ENCODE results near the gene AP5S1.
A peak's percentile ranks its signal among the peaks of the same experiment; 100 is the strongest.
"Not testable (repeated sequence)": the region's sequence is repeated elsewhere in the genome, so short reads cannot be mapped to it uniquely, and the experiment has no call there.

The AP5S1 gene

DNA sequence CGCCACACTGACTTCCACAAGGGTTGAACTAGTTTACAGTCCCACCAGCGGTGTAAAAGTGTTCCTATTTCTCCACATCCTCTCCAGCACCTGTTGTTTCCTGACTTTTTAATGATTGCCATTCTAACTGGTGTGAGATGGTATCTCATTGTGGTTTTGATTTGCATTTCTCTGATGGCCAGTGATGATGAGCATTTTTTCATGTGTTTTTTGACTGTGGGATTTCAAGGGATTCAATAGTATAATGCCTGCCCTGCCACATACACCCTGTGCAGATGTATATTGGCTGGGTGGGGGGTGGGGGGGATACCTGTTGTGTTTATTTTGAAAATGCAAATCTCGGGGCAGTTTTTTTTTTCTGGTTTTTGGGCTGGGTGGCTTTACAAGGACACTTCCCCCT lies 26.2 kb upstream of the AP5S1 start:
- DNase-seq (ENCODE audit: low read depth, low spot score), result not testable (repeated sequence)

GRCh38 chr20:3794701-3795420 lies 25.5 kb upstream of the AP5S1 start:
- DNase-seq (ENCODE audit: low read depth, low spot score), result no peak

GRCh38 chr20:3795511-3796468 lies 24.6 kb upstream of the AP5S1 start, which contains the start of gene CDC25B:
Gene CDC25B, plus strand, starts transcription at chr20:3796310. Its CDS starts 222 bp downstream, at chr20:3796532.
- peak; percentile 78 for DNase-seq (ENCODE audit: low read depth, low spot score)

GRCh38 chr20:3796477-3797225 lies 23.7 kb upstream of the AP5S1 start:
- no peak for DNase-seq (ENCODE audit: low read depth, low spot score)

DNA sequence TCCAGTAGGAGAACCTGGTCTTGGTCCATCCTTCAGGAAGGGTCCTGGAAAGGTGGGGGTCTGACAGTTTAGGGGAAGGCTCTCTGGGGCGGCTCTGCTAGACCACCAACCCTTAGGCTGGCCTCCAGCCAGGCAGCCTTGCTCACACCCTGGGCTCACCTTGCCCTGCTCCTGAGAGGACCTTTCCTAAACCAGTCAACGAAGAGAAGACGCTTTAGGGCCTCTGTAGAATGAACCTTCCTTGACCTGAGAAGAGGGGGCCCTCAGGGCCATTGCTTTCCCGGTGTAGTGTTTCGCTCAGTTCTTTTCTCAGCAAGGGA lies 23.2 kb upstream of the AP5S1 start:
- DNase-seq (ENCODE audit: low read depth, low spot score), result no peak

- no peak for DNase-seq (ENCODE audit: low read depth, low spot score)
These were observed 22.6 kb upstream of the AP5S1 start for GRCh38 chr20:3797592-3798372.

DNA sequence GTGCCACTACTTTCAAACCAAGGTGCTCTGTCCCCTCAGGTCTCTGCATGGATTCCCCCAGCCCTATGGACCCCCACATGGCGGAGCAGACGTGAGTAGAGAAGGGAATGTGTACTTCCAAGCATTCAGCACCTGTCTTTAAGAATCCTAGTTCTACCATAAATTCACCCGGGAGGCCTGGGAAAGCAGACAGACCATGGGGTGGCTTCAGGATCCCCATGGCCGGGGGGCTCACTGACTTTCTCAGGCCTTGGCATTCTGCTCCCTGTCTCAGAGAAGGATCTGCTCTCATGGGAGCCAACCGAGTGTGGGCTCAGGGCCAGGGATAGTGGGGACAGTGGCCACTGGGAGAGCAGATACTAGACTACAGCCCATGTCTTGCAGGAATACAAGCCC lies 22.0 kb upstream of the AP5S1 start:
- no peak for DNase-seq (ENCODE audit: low read depth, low spot score)

DNA sequence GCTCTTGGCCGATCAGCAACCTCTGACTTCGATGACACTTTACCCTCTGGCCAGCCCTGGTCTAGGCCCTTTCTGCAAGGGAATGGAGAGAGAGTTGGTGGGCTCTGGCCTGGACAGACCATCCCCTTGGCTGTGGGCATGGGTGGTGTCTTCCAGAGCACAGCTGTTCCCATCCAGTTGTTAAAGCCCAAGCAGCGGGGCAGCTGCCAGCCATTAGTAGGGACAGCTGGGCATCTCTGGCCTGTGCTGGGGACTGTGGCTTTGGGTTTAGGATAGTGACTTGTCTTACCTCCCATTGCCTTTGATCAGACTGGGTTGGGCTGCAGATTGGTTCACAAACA lies 21.5 kb upstream of the AP5S1 start:
- DNase-seq (ENCODE audit: low read depth, low spot score), result no peak

DNA sequence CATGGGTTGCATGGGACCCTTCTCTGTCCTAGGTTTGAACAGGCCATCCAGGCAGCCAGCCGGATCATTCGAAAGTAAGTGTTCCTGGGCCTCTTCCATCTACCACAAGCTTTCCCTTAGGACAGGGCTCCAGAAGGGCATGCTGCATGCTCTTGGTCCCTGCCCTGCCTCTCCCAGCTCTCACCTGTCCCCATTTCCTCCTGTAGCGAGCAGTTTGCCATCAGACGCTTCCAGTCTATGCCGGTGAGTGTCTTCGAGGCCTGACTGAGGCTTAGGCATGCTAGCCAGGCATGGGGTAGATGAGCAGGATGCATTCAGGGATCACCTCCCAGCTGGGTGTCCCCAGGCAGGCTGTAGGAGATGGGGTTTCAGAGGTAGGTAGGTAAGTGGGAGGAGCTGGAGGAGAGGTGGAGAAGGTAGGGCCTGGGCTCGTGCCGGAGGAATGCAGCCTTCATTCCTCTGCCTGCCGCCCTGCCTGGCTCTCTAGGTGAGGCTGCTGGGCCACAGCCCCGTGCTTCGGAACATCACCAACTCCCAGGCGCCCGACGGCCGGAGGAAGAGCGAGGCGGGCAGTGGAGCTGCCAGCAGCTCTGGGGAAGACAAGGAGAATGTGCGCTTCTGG lies 20.0 kb upstream of the AP5S1 start:
- no peak for DNase-seq (ENCODE audit: low read depth, low spot score)

GRCh38 chr20:3800878-3801260 lies 19.5 kb upstream of the AP5S1 start:
- no peak for DNase-seq (ENCODE audit: low read depth, low spot score)

DNA sequence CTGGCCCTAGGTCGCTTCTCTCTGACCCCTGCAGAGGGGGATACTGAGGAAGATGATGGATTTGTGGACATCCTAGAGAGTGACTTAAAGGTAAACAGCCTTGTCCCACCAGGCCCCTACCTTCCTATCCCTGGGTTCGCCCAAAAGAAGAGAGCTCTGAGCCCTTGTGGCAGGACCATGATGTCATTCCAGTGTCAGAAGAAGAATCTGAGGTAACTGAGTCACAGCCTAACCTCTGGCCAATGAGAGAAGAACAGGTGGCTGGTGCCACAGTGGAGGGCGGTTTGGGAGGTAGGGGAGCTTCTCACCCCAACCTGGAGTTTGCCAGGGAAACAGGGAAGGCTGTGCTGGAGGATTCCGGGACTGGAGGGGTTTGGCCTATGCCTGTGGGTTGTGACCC lies 19.0 kb upstream of the AP5S1 start:
- no peak for DNase-seq (ENCODE audit: low read depth, low spot score)

DNA sequence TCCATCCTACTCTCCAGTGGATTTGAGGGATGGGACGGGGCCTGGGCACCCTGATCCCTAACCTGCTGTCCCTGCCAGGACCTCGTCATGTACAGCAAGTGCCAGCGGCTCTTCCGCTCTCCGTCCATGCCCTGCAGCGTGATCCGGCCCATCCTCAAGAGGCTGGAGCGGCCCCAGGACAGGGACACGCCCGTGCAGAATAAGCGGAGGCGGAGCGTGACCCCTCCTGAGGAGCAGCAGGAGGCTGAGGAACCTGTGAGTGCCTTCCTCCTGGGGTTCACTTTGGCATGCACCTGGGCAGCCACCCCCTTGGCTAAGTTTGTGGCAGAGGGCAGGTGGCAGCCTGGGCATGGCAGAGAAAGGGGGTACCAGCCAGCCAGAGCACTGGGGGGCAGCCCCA lies 18.5 kb upstream of the AP5S1 start:
- DNase-seq (ENCODE audit: low read depth, low spot score), result no peak

DNA sequence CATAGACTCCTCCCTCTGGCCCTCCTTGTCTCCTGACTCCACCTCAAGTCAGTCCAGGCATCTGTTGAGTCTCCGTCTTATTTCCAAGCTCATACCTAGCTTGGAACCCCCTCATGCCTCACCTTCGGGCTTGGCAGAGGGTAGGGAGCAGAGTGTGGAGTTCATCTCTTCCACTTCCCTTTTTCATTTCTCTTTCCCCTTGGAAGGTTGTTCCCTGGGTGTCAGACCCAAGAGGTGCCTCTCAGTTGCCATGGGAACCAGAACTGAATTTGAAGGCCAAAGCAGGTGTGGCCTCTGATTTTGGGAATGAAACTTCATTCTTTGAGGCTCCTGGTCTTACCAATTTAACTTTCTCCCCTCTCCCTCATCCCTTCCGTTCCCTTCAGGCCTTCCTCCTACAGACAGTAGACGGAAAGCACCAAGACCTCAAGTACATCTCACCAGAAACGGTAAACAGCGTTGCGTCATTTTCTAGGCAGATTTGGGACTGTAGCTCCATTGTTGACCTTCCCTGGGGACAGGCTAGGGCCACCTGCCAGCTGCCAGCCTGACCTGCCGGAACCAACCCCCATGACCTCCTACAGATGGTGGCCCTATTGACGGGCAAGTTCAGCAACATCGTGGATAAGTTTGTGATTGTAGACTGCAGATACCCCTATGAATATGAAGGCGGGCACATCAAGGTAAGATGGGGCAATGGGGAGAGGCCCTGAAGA lies 17.7 kb upstream of the AP5S1 start:
- DNase-seq (ENCODE audit: low read depth, low spot score), result no peak

- no peak for DNase-seq (ENCODE audit: low read depth, low spot score)
These were observed 17.1 kb upstream of the AP5S1 start for GRCh38 chr20:3803289-3803688.

DNA sequence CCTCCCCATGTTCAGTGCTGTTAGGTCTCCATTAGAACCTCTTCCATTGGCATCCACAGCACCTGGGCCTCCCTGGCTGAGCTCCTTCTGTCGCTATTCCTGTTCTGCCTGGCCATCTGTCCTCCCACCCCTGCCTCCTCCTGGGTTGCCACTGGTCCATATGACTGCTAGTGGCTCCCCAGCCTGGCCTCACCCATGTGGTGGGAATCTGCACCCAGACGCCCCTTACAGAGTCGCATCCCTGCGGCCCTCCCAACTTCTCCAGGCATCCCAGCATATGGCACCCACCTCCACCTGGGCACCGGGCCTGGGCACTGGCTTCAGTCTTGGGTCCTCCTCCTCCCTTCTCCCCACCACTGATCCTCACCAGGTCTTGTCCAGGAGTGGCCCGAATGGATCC lies 16.5 kb upstream of the AP5S1 start:
- DNase-seq (ENCODE audit: low read depth, low spot score), result no peak

DNA sequence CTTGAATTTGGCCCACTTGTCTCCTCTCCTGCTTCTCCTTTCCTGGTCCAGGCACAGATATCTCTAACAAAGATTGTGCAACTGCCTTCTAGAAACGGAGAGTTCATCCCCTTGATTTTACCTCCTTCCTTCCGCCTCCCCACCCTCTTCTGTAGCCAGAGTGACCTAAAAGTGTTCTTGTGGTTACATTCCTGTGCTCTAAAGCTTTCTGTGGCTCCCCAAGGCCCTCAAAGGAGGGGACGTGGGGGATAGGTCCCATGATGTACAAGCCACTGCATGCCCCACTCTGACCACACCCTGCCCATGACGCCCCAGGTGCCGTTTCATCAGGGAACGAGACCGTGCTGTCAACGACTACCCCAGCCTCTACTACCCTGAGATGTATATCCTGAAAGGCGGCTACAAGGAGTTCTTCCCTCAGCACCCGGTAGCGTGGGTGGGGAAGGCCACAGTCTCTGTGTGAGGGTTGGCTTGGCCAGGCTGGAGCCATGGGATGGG lies 16.0 kb upstream of the AP5S1 start:
- DNase-seq (ENCODE audit: low read depth, low spot score), result no peak

- DNase-seq (ENCODE audit: low read depth, low spot score), result no peak
These were observed 15.6 kb upstream of the AP5S1 start for GRCh38 chr20:3804781-3805180.

DNA sequence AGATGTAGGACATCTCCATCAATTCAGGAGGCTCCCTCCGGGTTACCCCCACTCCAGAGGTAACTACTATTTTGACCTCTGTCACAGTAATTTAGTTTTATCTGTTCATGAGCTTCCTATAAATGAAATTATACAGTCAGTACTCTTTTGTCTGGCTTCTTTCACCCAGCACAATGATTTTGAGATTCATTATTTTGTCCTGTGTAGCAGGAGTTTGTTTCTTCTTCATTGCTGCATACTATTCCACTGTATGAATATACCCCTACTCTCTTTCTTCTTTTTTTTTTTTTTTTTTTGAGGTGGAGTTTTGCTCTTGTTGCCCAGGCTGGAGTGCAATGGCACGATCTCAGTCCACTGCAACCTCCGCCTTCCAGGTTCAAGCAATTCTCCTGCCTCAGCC lies 11.8 kb upstream of the AP5S1 start:
- no peak for DNase-seq (ENCODE audit: low read depth, low spot score)

- peak; percentile 85 for DNase-seq (ENCODE audit: low read depth, low spot score)
These were observed 8.7 kb upstream of the AP5S1 start for GRCh38 chr20:3811467-3812258.

Data from activated CD4-positive, CD25-positive, alpha-beta regulatory T cell treated with anti-CD3 and anti-CD28 coated beads, Interleukin-2, amount 50 U/mL, for 16 hours (primary cell).